PC-3 (cell line): ENCODE data around the gene SCPEP1.

Source experiments
- EZH2 ChIP-seq: fragments of 300-600 bp; sonication (generic); IDR thresholded peaks from one replicate; pipeline ENCODE4 v1.6.1; 2017; ENCODE audit warnings: antibody characterized with exemption, mild to moderate bottlenecking, low read length; ENCODE audit not compliant: unreplicated experiment
- TF ChIP-seq, protein P1 (sequence below): fragments of 300-600 bp; sonication (generic); conservative IDR thresholded peaks from 2 replicates; pipeline ENCODE4 v1.5.1; 2017; ENCODE audit warnings: antibody characterized with exemption, low read depth, mild to moderate bottlenecking, low read length

DNA sequence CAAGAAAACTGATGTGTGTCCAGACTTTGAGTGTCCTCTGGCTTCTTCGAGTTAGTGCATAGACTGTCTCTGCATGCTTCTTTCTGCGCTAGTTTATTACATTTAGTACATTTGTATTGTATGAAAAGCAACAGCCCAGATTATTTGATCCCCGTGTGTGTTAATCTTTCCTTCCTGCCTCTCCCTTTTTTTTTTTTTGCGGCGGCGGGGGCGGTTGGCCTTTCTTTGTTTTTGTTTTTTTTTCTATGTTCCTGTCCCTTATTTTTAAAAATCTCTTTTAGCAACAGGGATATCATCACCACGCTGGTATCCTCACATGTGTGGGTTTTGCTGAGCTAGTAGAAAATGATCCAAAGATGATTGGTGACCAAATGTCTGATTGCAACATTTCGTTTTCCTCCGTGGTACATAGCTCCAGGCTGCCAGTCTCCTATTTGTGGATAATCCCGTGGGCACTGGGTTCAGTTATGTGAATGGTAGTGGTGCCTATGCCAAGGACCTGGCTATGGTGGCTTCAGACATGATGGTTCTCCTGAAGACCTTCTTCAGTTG lies 9.4 kb downstream of the SCPEP1 start:
- TF ChIP-seq, protein P1, sequence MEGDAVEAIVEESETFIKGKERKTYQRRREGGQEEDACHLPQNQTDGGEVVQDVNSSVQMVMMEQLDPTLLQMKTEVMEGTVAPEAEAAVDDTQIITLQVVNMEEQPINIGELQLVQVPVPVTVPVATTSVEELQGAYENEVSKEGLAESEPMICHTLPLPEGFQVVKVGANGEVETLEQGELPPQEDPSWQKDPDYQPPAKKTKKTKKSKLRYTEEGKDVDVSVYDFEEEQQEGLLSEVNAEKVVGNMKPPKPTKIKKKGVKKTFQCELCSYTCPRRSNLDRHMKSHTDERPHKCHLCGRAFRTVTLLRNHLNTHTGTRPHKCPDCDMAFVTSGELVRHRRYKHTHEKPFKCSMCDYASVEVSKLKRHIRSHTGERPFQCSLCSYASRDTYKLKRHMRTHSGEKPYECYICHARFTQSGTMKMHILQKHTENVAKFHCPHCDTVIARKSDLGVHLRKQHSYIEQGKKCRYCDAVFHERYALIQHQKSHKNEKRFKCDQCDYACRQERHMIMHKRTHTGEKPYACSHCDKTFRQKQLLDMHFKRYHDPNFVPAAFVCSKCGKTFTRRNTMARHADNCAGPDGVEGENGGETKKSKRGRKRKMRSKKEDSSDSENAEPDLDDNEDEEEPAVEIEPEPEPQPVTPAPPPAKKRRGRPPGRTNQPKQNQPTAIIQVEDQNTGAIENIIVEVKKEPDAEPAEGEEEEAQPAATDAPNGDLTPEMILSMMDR: no peak
- no peak for TF ChIP-seq EZH2
